ENCODE measurements around the gene FBXO46.
"Not testable (repeated sequence)": the region's sequence is repeated elsewhere in the genome, so short reads cannot be mapped to it uniquely, and the experiment has no call there.

DNA sequence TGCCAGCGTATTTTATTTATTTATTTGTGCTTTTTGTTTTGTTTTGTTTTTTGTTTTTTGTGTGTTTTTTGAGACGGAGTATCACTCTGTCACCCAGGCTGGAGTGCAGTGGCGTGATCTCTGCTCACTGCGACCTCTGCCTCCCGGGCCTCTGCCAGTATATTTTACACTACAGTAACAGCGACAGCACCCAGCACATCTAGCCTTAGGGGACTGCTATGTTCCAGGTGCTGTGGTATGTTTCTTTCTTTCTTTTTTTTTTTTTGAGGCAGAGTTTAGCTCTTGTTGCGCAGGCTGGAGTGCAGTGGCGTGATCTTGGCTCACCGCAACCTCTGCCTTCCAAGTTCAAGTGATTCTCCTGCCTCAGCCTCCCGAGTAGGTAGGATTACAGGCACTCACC, 20.8 kb upstream of the FBXO46 start:
- TF ChIP-seq, protein P1, sequence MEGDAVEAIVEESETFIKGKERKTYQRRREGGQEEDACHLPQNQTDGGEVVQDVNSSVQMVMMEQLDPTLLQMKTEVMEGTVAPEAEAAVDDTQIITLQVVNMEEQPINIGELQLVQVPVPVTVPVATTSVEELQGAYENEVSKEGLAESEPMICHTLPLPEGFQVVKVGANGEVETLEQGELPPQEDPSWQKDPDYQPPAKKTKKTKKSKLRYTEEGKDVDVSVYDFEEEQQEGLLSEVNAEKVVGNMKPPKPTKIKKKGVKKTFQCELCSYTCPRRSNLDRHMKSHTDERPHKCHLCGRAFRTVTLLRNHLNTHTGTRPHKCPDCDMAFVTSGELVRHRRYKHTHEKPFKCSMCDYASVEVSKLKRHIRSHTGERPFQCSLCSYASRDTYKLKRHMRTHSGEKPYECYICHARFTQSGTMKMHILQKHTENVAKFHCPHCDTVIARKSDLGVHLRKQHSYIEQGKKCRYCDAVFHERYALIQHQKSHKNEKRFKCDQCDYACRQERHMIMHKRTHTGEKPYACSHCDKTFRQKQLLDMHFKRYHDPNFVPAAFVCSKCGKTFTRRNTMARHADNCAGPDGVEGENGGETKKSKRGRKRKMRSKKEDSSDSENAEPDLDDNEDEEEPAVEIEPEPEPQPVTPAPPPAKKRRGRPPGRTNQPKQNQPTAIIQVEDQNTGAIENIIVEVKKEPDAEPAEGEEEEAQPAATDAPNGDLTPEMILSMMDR (conservative IDR thresholded peaks at IDR 0.05; ENCODE audit: low read depth, low read length): not testable (repeated sequence)
- TF ChIP-seq EZH2 (IDR thresholded peaks at IDR 0.05; ENCODE audit: borderline replicate concordance, low read depth, low read length, poor library complexity, severe bottlenecking): not testable (repeated sequence)

Data from A673 (cell line).